Skin of body (tissue), 2 donors: ENCODE results near the gene ATG14. TPM values are rescaled to one million over a fixed set of nuclear protein-coding genes. Genes with fewer than 3 reads are reported as not detected.
A peak's percentile ranks its signal among the peaks of the same experiment; 100 is the strongest.
"Not testable (repeated sequence)": the region's sequence is repeated elsewhere in the genome, so short reads cannot be mapped to it uniquely, and the experiment has no call there.

Source experiments
- DNase-seq: peaks from one replicate; lab custom pipeline; 2025; lab: John Stamatoyannopoulos, UW
- total RNA-seq: library from RNA; depleted of rRNA; stranded (reverse); fragments of >200 nt; gene quantifications from one replicate; pipeline ENCODE4 v1.2.3, GENCODE V29; 2014

The ATG14 gene
- total RNA-seq, 1 donor from 2014 or later = 14.7 TPM

GRCh38 chr14:55433880-55434804 lies 22.5 kb upstream of the ATG14 start:
- no peak for DNase-seq

DNA sequence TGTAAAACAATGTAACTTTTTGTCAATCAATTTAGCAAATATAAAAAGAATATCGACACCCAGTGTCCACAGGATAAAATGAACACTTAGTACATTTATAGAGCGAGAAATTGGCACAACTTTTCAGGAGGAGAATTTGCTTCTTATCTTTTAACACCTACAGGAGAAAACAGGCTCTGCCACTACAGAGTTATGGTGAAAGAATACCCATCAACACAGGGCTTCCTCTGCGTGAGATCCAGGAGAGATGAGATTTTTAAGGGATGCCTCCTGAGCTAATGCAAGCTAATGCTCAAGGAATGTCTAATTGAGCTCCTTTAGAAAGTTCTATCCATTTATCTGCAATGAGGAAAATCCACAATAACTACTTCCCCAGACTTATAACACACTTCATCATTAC lies 21.0 kb upstream of the ATG14 start:
- DNase-seq = no peak

DNA sequence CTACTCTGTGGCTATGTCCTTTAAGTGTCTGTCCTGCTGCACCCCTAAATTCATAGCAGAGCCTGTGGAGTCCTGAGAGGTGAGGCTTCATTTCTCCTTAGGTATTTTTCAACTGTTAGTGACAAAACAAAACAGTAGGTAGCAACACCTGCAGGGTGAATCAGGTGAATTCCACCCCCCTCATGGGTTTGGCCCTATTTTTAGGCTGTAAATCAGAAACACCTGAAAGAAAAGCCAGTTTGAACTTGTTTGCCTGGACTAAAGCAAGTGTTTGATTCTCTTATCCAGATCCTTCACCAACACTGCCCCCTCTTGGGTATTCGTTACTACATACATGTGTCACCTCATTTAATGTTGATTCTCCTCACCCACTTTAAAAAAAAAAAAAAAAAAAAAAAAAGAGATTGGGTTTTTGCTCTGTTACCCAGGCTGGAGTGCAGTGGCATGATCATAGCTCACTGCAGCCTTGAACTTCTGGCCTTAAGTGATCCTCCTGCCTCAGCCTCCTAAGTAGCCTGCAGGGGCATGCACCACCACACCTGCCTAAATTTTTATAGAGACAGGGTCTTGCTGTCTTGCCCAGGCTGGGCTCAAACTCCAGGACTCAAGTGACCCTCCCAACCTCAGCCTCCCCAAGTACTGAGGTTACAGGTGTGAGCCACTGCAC lies 18.5 kb upstream of the ATG14 start:
- peak; percentile 9 for DNase-seq

DNA sequence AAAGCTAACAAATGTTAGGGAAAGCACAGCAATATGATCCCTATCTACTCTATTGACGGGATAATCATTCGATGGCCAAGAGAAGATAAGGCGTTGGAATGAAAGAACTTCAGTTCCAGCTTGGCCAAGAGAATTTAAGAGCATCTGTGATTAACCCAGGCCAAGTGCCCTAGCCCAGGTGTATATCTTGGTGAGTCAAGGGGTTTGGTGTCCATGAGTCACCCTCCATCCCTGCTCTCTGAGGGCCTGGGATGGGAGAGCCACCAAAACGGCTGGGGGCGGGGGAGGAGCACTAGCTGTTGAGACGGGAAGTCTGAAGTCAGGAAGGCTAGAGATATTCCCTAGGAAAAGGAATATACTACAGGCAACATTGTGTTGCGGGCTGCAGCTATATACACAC lies 15.8 kb upstream of the ATG14 start:
- no peak for DNase-seq

- DNase-seq = no peak
These were observed 15.3 kb upstream of the ATG14 start for GRCh38 chr14:55426891-55427290.

DNA sequence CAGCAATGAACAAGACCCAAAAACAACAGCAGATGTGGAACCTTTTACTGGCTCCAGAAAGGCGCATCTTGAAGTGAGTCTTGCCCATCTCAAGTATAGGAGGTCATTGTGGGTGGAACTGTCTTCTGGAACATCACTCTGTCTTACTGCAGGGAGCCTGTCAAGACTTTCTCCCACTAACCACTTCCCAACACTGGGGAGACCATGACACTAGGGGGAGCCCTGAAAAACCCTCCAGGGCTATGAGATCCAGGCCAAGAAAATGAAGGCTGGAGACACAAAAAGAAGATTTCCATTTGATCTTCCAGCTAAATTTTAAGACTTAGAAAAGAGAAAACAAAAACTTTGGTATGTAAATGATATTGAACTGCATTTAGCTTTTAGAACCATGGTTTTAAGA lies 13.5 kb upstream of the ATG14 start:
- no peak for DNase-seq

GRCh38 chr14:55423969-55424368 lies 12.3 kb upstream of the ATG14 start:
- DNase-seq = no peak

DNA sequence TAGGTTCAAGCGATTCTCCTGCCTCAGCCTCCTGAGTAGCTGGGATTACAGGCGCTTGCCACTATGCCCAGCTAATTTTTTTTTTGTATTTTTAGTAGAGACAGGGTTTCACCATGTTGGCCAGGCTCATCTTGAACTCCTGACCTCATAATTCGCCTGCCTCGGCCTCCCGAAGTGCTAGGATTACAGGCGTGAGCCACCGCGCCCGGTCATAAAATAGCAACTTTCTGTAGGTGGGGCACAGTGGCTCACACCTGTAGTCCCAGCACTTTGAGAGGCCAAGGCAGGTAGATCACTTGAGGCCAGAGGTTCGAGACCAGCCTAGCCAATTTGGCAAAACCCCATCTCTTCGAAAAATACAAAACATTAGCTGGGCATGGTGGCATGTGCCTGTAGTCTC lies 10.7 kb upstream of the ATG14 start:
- DNase-seq = not testable (repeated sequence)

- no peak for DNase-seq
These were observed 8.0 kb upstream of the ATG14 start for GRCh38 chr14:55419663-55420062.

DNA sequence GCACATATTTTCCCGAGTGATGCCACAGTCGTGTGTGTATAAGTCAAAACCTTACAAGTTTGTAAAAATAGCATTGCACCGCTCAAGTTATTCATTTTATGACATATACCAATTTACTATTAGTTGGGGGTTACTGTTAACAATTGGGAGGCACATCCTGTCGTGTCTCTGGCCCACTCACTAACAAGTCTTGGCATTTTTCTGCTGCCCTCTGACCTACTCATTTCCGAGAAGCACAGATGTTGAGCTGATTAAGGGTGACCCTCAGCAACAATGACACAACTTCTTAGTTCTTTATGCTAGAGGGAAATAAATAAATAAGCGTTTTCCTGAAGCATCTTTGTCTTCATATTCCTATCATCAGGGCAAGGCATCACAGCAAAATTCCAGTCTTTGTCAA lies 6.8 kb upstream of the ATG14 start:
- DNase-seq = no peak

DNA sequence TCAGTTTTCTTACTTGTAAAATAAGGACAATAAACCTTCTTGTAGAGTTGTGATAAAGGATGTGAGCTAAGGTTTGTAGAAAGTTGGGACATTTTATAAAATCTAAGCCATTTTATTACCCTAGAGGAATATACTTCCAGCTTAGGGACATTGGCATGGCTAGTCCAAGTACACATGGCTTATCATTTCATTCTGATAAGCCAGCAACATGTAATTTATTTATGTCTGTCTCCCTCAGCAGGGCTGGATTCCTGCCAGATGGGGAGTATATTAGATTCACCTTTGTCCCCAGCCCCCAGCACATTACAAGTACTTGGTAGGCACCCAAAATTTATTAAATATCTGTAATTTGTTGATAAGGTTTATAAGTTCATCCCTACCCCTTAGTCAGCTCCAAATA lies 6.3 kb upstream of the ATG14 start:
- DNase-seq = no peak

GRCh38 chr14:55416866-55417265 lies 5.2 kb upstream of the ATG14 start:
- no peak for DNase-seq

- no peak for DNase-seq
These were observed 2.9 kb upstream of the ATG14 start for GRCh38 chr14:55414551-55414950.

- no peak for DNase-seq
These were observed 1.0 kb upstream of the ATG14 start for GRCh38 chr14:55412676-55413075.

GRCh38 chr14:55410876-55411275 lies 754 bp downstream of the ATG14 start:
- DNase-seq = no peak

DNA sequence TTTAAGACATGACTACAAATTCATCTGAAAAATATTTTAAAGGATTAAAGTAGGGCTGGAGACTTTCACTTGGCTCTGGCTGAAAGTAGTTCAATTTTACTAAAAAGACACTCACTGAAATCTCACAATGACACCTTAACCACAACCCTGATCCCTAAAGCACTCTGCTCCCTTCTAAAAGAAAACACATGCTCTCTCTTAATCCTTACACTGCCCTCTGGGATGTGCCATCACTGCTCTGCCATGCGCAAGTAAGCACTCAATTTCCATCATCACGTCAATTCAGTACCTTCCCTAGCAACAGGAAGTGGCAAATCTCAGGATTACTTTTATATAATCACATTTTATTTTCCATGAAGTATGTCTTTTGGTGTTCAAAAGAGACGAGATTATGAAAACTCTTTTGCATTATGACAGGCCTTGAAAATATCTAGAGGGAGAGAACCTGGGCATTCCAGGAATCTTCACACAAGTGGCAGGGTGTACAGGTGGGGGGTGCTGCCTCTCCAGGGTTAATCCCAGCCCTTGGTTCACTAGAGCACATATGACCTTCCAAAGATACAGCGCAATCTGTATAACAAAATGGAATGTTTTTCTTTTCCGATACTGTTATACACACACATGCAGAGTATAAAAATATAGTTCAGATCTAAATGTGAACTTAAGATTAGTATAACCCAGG lies 7.3 kb downstream of the ATG14 start:
- DNase-seq = no peak

DNA sequence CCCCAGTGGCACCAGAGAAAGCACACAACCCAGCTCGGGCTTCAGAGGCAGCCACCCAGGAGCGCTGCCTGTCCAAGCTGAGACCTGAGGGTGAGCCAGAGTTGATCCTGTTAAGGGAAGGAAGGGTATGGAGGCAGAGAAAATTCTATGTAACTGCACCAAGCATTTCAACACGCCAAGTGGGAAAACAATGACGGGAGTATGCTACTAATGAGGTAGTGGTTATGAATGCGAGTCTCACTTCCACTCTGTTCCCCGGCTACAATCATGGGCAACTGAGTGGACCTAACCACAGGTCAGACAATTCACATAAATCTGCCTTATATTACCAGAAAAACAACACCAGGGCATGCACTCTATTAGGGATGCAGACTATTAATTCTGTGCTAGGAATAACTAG lies 9.9 kb downstream of the ATG14 start:
- no peak for DNase-seq

DNA sequence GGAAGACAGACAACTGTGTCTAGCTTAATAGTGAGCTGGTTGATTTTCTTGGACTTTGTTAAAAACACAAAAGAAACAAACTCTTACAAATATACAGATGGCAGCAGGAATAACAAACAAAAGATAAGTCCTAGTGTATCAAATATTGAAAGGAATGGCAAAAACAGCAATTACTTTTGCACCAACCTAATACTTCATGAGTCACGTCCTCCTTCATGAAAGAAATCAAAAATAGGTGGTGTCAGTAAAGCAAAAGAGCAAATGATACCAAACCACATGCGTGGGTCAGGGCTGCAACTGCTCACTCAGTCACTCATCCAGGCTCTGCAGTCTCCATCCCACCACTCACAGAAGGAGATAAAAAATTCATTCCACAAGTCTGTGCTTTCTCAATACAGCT lies 11.8 kb downstream of the ATG14 start:
- no peak for DNase-seq

- no peak for DNase-seq
These were observed 12.4 kb downstream of the ATG14 start for GRCh38 chr14:55399183-55399582.

DNA sequence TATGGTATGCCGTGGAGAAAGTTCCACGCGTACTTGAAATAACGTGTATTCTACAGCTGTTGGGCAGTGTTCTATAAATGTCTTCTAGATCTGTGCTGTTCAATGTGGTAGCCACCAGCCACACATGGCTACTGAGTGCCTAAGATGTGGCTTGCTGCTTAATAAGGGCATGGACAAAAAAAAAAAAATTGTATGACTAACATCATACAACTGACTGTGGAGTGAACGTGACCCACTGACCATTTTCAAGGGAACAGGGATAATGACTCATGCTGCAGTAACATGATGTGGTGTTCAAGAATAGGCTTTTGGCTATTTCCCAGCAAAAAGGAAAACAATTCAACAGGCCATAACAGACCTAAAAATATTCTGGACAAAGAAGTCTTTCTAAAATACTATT lies 13.0 kb downstream of the ATG14 start:
- peak; percentile 2 for DNase-seq

DNA sequence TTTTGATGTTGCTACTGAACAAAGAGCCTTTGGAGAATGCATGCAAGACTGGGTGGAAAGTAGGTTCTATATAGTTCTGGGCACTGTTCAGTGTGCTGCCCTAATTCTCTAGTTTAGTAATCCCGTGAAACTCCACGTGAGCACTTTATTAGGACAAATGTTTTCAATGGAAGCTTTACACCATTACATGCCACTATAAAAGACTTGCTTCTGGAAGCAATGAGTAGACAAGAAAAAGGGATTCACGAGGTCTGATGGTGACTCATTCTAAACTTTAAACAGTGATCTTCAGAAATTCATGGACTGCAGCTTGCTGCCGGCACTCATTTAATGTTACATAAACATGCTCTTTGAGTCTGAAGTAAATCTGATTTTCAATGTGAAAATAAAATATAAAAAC lies 22.3 kb downstream of the ATG14 start:
- no peak for DNase-seq

DNA sequence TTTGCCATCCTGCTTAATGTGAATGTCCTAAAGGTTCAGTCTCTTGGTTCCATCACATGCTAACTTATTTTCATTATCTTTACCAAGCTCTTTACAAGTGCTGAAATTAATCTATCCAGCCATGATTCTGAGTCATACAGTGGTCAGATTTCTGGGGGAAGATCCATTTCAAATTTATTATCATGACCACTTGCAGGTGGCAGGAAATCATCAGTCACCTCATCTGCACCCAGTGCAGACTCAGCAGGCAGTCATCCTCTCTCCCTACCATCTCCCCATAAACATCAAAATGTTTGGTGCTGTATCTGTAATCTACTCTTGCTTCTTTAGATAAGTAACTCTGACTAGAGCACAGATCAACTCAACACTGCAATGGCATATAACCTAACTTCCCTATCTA lies 23.5 kb downstream of the ATG14 start:
- DNase-seq = no peak
